Natural killer cell treated with Interleukin-12 subunit alpha and Interleukin-12 subunit beta and Interleukin-15 and Interleukin-18, amount 100 ng/mL, for 72 hours (primary cell): ENCODE data around the gene SMPD2. TPM values are rescaled to one million over a fixed set of nuclear protein-coding genes. Genes with fewer than 3 reads are reported as not detected.
A peak's percentile ranks its signal among the peaks of the same experiment; 100 is the strongest.

Source experiments
- ATAC-seq, 2 donors: fragments of 150-1000 bp; cut with Tn5 transposase in 1 of 2; sonication (Bioruptor Pico), chemical (Tn5 transposase) in 1 of 2; 2 replicates each; pipeline ENCODE4 v1.10.0; 2021
- DNase-seq: peaks from one replicate; pipeline ENCODE4 v3.0.0; 2022; ENCODE audit warnings: low spot score
- H3K27ac Mint-ChIP-seq, 2 donors: 1 replicate in 1 of 2; 2 replicates in 1 of 2; pipeline ENCODE4 v1.8.0; 2022; ENCODE audit warnings: mixed read lengths in 2 of 2, mild to moderate bottlenecking in 1 of 2, moderate library complexity in 1 of 2
- H3K27me3 Mint-ChIP-seq, 2 donors: 1 replicate in 1 of 2; 2 replicates in 1 of 2; pipeline ENCODE4 v1.8.0; 2022; ENCODE audit warnings: mixed read lengths in 2 of 2
- H3K36me3 Mint-ChIP-seq: one replicate; pipeline ENCODE4 v1.8.0; 2022; ENCODE audit warnings: mixed read lengths
- H3K4me1 Mint-ChIP-seq, 2 donors: 1 replicate in 1 of 2; 2 replicates in 1 of 2; pipeline ENCODE4 v1.8.0; 2022; ENCODE audit warnings: low read depth in 2 of 2, mixed read lengths in 2 of 2, mild to moderate bottlenecking in 1 of 2
- H3K4me3 Mint-ChIP-seq: one replicate; pipeline ENCODE4 v1.8.0; 2022; ENCODE audit warnings: mixed read lengths
- H3K9me3 Mint-ChIP-seq: 2 replicates; pipeline ENCODE4 v1.8.0; 2022; ENCODE audit warnings: mixed read lengths
- total RNA-seq, 2 donors: library from RNA; stranded (reverse); gene quantifications; one replicate each; pipeline ENCODE4 v1.2.3, GENCODE V29; 2022

Gene SMPD2
- total RNA-seq, 2 donors from 2014 or later = 10.3 to 11.4 TPM

- ATAC-seq (peak; percentile 81 to 97), DNase-seq (no peak)
- Mint-ChIP-seq H3K36me3 (no peaks in the 10 kb centered on the region), H3K4me1 (peaks cover 15 to 16% of the 10 kb centered on the region in 2 donors), H3K4me3 (peak overlapping the region; percentile 3), H3K9me3 (no peaks in the 10 kb centered on the region), H3K27me3 (no peaks in the 10 kb centered on the region), H3K27ac (peak overlapping the region; percentile 2 to 20)
These were observed 50.8 kb downstream of the SMPD2 start for GRCh38 chr6:109491207-109491938.

Other genes with a start within 250 kb of the SMPD2 start
- 100 to 1,000 TPM; 165 to 300 TPM for gene CD164, start 58.3 kb upstream of the SMPD2 start, total RNA-seq
- gene PPIL6, start 96 bp upstream of the SMPD2 start, total RNA-seq = not detected
- 10 to 100 TPM; 18.9 to 29.0 TPM for gene MICAL1, start 15.0 kb downstream of the SMPD2 start, total RNA-seq
- 1 to 10 TPM; 9.8 to 9.9 TPM for gene ZBTB24, start 42.5 kb downstream of the SMPD2 start, total RNA-seq